ENCODE measurements around the gene DUSP7. TPM values are rescaled to one million over a fixed set of nuclear protein-coding genes. Genes with fewer than 3 reads are reported as not detected.

Gene DUSP7
- polyA plus RNA-seq, 3 donors = 2.8 to 36.8 (median 3.9) TPM

DNA sequence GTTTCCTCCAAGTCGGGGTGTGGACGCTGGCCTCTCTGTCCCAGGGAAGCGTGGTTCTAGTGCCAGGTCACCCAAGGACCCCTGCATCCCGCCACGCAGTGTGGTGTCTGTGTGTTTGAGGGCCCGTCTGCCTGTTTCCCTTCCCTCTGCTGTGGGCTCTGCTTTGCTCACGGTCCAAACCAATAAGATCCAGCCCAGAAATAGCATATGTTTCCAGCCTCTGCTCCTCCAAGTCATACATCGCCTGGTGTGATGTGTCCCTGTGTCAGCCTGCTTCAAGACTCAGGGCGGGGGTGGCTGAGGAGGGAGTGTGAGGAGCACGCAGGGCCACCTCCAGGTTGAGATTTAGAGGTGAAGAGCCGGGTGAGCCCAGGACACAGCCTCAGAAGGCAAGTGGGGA, 38.8 kb downstream of the DUSP7 start:
- H3K79me2 ChIP-seq (ENCODE audit: insufficient read depth, low read length) = no peaks in the 10 kb centered on the region
- no peaks in the 10 kb centered on the region for H3K27me3 ChIP-seq (ENCODE audit: control insufficient read depth in 2 of 2, insufficient read depth in 2 of 2, low read length in 2 of 2)
- no peak overlapping the region for H3K4me2 ChIP-seq (replicated peaks; ENCODE audit: extremely low read depth, low read length, poor library complexity, severe bottlenecking)
- no peaks in the 10 kb centered on the region for H3K9me3 ChIP-seq (replicated peaks in 1 of 2; ENCODE audit: control insufficient read depth in 1 of 2, insufficient read depth in 1 of 2, low read length in 2 of 2)
- no peaks in the 10 kb centered on the region for H4K20me1 ChIP-seq (ENCODE audit: insufficient read depth, low read length)
- Mint-ChIP-seq H3K36me3 (no peaks in the 10 kb centered on the region), H3K4me3 (no peak overlapping the region), H3K27ac (no peak overlapping the region), H3K27me3 (ENCODE audit: low read depth in 3 of 3) (peaks cover 0 to 5% (median 0%) of the 10 kb centered on the region in 3 donors), H3K9me3 (no peaks in the 10 kb centered on the region), H3K4me1 (peaks cover 4% of the 10 kb centered on the region)
- H3K4me3 ChIP-seq (replicated peaks in 1 of 3; ENCODE audit: low read depth in 2 of 3, low read length in 3 of 3) = no peak overlapping the region
- intact Hi-C loops (cut with micrococcal nuclease) = no loop called here
- no peak overlapping the region for H3K27ac ChIP-seq (ENCODE audit: low read depth in 1 of 2, low read length in 2 of 2)
- H3K9ac ChIP-seq (ENCODE audit: insufficient read depth, low read length, poor library complexity, severe bottlenecking) = no peak overlapping the region
- H2AFZ ChIP-seq (ENCODE audit: insufficient read depth, low read depth, low read length, poor library complexity, severe bottlenecking) = no peak overlapping the region
- TF ChIP-seq, protein P1, sequence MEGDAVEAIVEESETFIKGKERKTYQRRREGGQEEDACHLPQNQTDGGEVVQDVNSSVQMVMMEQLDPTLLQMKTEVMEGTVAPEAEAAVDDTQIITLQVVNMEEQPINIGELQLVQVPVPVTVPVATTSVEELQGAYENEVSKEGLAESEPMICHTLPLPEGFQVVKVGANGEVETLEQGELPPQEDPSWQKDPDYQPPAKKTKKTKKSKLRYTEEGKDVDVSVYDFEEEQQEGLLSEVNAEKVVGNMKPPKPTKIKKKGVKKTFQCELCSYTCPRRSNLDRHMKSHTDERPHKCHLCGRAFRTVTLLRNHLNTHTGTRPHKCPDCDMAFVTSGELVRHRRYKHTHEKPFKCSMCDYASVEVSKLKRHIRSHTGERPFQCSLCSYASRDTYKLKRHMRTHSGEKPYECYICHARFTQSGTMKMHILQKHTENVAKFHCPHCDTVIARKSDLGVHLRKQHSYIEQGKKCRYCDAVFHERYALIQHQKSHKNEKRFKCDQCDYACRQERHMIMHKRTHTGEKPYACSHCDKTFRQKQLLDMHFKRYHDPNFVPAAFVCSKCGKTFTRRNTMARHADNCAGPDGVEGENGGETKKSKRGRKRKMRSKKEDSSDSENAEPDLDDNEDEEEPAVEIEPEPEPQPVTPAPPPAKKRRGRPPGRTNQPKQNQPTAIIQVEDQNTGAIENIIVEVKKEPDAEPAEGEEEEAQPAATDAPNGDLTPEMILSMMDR (IDR thresholded peaks at IDR 0.05) = no peak
- WGBS (ENCODE audit: insufficient coverage) = 97% methylated on average over 9 of the region's 11 CpGs
- no peaks in the 10 kb centered on the region for H3K4me1 ChIP-seq (ENCODE audit: control insufficient read depth in 1 of 2, insufficient read depth in 2 of 2, low read length in 2 of 2)
- no peak for DNase-seq
- H3K36me3 ChIP-seq (replicated peaks in 1 of 2; ENCODE audit: control insufficient read depth in 1 of 2, insufficient read depth in 2 of 2, low read length in 2 of 2) = no peaks in the 10 kb centered on the region

DNA sequence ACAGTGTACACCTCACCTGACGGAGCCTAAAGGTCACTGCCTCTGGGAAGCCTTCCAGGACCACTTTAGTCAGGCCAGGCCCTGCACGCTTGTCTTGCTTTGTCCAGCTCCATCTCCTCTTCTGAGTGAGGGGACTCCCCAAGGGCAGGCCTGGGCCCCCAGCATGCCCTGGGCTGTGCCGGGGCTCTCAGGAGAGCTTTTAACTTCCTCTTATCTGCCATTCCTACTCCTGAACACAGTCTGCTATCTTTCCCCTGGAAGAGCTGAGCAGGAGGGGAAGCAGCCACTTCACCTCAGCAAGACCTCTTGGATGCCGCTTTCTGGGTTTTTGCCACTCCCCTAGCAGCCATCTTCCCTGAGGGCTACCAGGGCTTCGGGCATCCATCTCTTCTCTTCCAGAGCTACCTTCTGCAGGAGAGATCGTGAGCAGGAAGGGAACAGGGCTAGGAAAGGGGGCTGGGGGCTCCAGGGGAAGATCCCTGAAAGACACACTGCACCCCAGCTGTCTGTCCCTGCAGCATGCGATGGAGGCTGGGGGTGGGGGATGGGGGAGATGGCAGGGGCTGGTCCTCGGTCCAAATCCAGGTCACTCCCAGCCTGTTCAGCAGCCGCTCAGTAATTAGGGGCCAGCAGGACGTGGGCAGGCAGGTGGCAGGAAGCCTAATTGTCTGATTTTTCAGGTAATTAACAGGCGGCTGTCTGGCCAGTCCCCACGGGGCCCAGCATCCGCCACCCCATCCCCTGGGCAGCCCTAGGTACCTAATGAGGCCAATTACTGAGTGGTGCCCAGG, 40.7 kb downstream of the DUSP7 start:
- Histone ChIP-seq H3K9ac (ENCODE audit: insufficient read depth, low read length, poor library complexity, severe bottlenecking) (no peak overlapping the region), H3K79me2 (ENCODE audit: insufficient read depth, low read length) (no peaks in the 10 kb centered on the region), H3K4me1 (ENCODE audit: control insufficient read depth in 1 of 2, insufficient read depth in 2 of 2, low read length in 2 of 2) (no peaks in the 10 kb centered on the region), H3K9me3 (replicated peaks in 1 of 2; ENCODE audit: control insufficient read depth in 1 of 2, insufficient read depth in 1 of 2, low read length in 2 of 2) (no peaks in the 10 kb centered on the region), H3K4me3 (replicated peaks in 1 of 3; ENCODE audit: low read depth in 2 of 3, low read length in 3 of 3) (no peak overlapping the region), H4K20me1 (ENCODE audit: insufficient read depth, low read length) (no peaks in the 10 kb centered on the region), H2AFZ (ENCODE audit: insufficient read depth, low read depth, low read length, poor library complexity, severe bottlenecking) (no peak overlapping the region), H3K27me3 (ENCODE audit: control insufficient read depth in 2 of 2, insufficient read depth in 2 of 2, low read length in 2 of 2) (no peaks in the 10 kb centered on the region), H3K4me2 (replicated peaks; ENCODE audit: extremely low read depth, low read length, poor library complexity, severe bottlenecking) (no peak overlapping the region), H3K27ac (ENCODE audit: low read depth in 1 of 2, low read length in 2 of 2) (no peak overlapping the region), H3K36me3 (replicated peaks in 1 of 2; ENCODE audit: control insufficient read depth in 1 of 2, insufficient read depth in 2 of 2, low read length in 2 of 2) (no peaks in the 10 kb centered on the region)
- H3K27ac Mint-ChIP-seq = peak overlapping the region in 1 of 7 donors; percentile 36
- WGBS (ENCODE audit: insufficient coverage) = 93% methylated on average over 5 of the region's 13 CpGs
- peaks cover 4% of the 10 kb centered on the region for H3K4me1 Mint-ChIP-seq
- H3K27me3 Mint-ChIP-seq (ENCODE audit: low read depth in 3 of 3) = peaks cover 0 to 4% (median 0%) of the 10 kb centered on the region in 3 donors
- H3K4me3 Mint-ChIP-seq = no peak overlapping the region
- H3K36me3 Mint-ChIP-seq = no peaks in the 10 kb centered on the region
- no peak for DNase-seq
- TF ChIP-seq, protein P1 (IDR thresholded peaks at IDR 0.05) = no peak
- no peaks in the 10 kb centered on the region for H3K9me3 Mint-ChIP-seq
- intact Hi-C loops (cut with micrococcal nuclease) = no loop called here
